T-helper 1 cell treated with Interleukin-12 subunit alpha and Interleukin-12 subunit beta and Interleukin-4 antibody, amounts not matched to agents 30 ng/mL and 1 ng/mL, for 36 hours (primary cell): ENCODE data around the gene PADI3. TPM values are rescaled to one million over a fixed set of nuclear protein-coding genes. Genes with fewer than 3 reads are reported as not detected.
"Not testable (repeated sequence)": the region's sequence is repeated elsewhere in the genome, so short reads cannot be mapped to it uniquely, and the experiment has no call there.

Experiments
- intact Hi-C: fragments of 100-400 bp; cut with micrococcal nuclease; formaldehyde crosslinking; loops from one replicate; pipeline ENCODE4 v1.15.1; 2024
- total RNA-seq: library from RNA; stranded (reverse); gene quantifications from 2 replicates; pipeline ENCODE4 v1.2.3, GENCODE V29; 2022

Gene PADI3
- total RNA-seq, 1 donor from 2014 or later = not detected

DNA sequence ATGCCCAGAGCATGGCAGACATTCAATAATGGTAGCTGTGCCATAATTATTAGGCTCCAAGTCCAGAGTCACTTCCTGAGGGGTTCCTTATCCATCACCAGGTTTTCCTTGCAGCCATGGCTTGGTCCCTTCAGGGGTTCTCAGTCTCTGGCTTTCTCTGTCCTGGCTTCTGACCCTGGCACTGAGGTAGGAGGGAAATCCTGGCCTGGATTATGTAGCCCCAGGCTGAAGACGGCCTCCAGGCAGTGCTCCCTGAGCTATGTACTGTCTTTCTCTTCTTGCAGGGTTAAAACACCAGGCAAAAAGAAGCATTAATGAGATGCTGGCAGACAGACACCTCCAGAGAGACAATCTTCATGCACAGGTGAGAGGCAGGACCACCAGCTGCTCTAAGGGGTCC, 9.5 kb upstream of the PADI3 start:
- intact Hi-C loops = no loop called here

DNA sequence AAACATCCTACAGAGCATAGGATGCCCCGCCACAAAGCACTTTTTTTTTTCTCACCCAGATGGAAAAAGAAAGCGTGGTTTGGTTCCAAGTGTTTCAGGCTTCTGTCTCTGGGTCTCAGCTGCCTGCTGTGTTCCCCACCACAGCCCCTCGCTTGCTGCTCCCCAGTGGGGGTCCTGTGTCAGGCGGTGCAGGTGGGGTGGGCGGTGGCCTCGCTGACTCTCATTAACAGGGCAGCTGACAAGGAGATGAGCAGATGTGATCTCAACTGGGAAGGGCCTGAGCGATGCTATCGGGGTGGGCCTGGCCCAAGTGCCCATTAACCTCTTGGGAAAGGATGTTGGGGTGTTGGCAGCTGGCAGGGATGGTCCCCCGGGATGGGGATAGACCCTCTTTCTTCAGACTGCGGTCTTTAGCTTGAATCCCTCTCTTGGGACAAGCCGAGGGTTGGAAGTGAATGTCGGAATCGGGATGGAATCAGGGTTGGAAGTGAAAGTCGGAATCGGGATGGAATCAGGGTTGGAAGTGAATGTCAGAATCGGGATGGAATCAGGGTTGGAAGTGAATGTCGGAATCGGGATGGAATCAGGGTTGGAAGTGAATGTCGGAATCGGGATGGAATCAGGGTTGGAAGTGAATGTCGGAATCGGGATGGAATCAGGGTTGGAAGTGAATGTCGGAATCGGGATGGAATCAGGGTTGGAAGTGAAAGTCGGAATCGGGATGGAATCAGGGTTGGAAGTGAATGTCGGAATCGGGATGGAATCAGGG, 7.7 kb upstream of the PADI3 start:
- intact Hi-C loops = not testable (repeated sequence)

DNA sequence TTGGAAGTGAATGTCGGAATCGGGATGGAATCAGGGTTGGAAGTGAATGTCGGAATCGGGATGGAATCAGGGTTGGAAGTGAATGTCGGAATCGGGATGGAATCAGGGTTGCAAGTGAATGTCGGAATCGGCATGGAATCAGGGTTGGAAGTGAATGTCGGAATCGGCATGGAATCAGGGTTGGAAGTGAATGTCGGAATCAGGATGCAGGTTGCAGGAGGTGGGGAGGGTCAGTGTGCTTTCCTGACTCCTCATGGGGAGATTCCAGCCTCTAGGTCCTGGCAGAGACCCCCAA, 7.2 kb upstream of the PADI3 start:
- intact Hi-C loops = not testable (repeated sequence)

DNA sequence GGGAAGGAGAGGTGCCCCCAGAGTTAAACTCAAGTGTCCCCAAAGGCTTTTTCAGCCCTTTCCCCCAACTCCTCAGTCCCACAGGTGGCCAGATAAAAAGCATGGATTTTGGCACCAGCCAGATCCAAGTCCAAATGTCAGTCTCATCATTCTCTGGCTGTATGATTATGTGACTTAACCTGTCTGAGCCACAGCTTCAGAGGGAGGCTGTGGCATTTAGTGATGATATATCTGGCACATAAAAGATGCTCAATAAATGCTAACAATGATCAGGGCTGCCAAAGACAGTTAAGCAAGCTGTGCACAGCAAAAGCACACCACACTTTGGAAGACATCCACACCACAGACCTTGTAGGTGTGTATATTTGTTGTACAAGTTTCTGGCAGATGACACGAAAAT, 5.6 kb upstream of the PADI3 start:
- intact Hi-C loops = no loop called here

DNA sequence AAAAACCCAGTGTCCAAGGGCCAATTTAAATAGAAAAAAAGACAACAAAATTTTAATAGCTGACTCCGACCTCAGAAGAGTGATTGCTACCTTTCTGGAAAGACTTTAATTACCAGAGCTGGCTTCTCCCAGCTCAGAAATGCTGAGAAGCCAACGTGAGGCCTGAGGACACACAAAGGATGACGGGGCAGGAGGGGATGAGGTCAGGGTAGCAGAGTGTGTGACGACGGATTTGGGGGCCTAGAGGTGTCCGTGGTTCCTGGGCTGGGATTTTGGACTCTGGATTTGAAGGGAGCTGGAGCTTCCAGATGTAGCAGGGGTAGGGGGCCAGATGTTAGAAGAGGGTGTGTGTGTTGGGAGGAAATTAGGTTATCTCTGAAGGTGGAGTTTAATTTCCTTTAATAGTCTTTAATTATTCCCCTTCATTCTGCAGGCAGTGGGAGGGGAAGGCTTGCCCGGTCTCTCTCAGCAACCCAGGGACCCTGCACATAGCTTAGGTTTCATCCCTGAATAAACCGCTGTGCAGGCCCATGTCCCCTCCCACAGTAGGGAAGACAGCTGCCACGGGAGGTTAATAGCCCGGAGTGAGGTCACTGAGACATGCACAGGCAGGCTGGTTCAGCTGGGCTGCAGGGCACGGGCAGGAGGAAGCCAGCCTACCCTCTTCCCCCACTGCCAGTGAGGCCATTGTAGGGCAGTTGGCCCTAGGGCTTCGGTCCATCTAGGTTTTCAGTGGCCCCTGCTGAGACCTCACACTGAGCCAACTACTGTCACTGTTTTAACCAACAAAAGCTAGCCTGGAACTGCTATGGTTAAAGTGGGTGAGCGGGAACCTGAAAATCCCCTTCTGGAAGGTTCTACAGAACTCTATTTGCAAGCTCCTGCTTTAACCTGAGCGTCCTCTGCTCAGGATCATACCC, 3.8 kb upstream of the PADI3 start:
- intact Hi-C loops = no loop called here

DNA sequence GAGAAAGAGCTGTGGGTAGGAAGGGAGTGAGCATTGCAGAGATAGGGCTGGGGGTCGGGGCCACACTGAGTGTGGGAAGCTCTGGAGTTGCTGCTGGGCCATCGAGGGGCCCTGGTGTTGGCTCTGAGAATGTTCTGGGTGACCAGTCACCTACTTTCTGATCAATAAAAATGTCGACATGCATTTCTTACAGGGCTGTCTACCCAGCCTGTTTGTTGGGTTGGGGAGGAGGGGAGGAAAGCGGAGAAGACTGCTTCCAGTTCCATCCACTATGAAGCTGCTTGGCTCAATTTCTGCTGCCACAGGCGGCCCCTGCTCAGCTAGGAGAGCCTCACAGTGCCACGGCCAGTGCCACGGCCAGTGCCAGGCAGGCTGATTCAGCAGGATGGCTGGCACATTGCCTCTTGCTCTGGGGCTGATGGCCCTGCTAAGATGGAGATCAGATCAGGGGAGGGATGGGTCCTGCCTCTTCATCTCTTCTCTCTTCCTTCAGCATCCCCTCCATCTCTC, 3.0 kb upstream of the PADI3 start:
- intact Hi-C loops = no loop called here

DNA sequence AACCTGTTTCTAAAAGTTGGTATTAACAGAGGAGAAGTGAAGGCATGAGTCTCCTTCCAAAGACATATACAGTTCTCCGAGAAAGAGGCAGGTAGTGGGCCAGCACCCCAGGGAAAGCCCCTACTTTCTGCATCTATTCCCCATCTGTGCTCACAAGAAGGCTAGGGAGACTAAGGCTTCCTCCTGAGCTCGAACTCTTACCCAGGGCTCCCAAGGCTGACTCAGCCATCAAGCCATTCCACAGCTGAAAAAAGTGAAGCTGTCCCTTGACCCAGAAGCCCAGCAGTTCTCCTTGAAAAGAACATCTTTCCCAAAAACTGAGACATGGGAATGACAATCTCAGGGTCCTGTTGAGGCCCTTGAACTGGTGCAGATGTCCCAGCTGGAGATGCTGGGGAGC, 1.9 kb upstream of the PADI3 start:
- intact Hi-C loops = no loop called here

DNA sequence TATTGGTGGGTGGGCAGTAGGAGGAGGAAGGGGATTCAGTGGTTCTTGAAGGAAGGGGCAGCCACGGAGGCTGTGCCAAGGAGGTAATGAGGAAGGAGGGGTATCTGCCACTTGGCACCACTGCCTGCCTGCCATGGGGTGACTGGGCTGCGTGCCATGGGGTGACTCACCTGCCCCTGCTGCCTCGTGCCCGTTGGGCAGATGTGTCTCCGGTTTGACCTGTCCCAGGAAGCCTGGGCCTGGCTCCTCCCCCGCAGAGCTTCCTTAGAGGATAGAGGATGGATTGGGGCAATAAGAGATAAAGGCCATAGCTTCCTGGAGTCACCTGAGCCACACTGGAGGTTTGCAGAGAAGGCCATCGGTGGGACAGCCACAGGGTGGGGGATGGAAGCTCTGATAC, 1.7 kb downstream of the PADI3 start:
- intact Hi-C loops = no loop called here

DNA sequence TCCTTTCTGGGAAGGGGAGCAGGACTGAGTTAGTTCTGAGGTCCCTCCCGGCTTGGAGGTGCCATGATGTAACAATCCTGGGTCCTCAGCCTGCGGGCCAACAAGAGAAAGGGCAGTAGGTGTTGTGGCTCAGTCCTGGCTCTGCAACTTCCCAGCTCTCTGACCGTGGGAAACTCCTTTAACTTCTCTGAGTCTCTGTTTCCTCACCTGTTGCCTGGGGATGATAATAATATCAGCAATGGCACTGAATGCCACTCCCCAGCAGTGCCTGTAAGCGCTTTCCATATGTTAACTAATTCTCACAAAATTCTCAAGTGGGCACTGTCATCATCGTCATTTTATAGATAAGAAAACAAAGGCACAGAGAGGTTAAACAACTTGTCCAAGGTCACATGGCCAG, 2.3 kb downstream of the PADI3 start:
- intact Hi-C loops = no loop called here

DNA sequence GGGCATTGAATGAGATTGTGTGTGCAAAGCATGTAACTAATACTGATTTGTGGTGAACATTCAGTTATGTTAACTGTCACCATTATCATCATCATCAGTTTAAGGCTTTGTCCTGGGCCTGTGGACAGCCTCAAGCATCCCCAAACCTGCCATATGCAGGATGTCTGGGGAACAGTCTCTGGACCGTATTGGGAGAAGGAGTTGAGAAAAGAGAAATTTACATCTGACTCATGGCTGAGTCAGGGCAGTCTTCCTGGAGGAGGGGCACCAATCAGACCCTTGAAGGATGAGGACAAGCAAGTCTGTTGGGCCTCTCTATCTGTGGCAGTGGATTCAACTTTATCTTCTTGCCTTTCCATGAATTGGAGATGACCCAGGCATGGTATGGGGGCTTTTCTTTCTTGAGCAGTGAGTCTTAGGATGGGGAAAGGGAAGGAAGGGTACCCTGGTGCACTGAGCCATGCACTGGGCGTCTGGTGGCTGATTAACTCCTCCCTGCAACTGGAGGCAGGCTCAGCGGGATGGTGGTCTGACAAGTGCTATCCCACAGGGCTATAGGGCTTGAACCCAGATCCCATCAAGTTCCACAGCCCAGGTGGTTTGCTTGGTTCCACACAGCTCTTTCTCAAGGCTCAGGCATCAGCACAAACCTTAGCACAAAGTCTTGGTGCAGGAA, 2.9 kb downstream of the PADI3 start:
- intact Hi-C loops = no loop called here

DNA sequence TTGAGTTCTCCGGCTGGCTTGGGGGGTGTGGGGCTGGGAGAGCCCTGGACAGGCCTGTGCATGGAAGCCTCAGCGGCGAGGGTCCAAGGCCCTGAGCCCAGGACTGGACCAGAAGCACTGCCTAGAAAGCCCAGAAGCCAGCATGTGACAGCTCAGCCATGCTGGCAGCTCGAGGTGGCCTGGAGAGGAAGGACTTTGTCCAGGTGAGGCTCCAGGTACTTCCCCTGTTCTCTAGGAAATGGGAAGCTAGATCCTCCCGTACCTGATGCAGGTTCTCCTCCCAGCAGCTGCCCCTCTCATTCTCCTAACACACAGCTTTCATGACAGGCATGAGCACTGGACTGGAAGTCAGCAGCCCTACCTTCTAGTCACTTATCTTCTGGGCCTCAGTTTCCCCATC, 6.4 kb downstream of the PADI3 start:
- intact Hi-C loops = no loop called here

DNA sequence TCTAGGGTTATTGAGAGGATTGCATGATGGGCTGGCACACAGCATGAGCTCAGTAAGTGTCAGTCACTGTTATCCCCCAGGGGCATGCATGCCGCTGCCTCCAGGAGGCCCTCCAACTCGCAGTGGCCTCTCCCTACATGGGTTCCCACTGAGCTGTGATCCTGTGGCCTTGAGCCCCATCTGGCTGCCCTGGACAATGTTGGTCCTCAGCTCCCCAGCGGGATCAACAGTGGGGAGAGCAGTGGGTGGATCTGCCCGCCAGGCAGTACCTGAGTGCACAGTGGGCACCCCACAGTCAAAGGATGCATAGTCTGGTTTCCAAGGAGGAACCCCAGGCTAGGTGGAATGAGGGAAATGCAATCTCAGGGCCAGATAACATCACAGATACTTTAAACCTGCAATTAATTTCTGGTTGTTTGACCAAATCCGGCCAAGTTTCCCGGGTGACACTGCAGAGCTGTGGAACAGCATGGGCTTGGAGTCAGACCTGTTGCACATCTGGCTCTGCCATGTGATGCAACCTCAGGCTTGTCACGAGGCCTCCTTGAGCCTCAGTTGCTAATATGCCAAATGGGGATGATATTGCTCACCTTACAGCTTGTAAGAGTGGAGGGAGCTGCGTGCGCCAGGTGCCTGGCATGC, 9.3 kb downstream of the PADI3 start:
- intact Hi-C loops = no loop called here

DNA sequence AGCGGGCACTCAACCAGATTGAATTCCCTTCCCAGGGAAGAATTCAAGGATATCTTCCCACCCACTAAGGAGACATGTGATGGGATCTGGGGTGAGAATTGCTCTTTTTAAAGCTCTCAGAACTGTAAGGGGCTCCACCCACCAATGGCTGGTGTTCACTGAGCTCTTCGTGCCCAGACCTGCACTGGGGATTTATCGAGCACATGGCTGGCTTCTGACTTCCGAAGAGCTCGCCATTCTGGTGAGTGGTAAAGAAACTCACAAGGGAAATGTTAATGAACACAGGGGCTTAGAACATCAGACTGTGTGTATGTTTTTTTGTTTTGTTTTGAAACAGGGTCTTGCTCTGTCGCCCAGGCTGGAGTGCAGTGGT, 9.8 kb downstream of the PADI3 start:
- intact Hi-C loops = no loop called here

DNA sequence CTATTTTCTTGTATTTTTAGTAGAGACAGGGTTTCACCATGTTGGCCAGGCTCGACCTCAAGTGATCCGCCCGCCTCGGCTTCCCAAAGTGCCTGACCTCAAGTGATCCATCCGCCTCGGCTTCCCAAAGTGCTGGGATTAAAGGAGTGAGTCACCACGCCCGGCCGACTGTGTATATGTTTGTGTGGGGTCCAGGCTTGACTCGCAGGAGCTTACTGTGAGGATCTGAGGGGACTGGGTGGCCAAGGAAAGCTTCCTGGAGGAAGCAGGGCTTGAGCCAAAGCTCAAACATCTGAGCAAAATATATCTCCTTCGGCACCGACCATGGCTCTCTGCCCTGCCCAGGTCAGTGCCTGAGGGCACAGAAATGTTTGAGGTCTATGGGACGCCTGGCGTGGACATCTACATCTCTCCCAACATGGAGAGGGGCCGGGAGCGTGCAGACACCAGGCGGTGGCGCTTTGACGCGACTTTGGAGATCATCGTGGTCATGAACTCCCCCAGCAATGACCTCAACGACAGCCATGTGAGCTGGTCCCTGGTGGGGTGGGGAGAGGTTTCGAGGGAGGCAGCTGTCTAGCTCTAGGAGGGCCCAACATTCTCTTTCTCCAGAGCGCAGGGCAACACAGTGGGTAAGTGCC, 10.5 kb downstream of the PADI3 start:
- intact Hi-C loops = no loop called here

DNA sequence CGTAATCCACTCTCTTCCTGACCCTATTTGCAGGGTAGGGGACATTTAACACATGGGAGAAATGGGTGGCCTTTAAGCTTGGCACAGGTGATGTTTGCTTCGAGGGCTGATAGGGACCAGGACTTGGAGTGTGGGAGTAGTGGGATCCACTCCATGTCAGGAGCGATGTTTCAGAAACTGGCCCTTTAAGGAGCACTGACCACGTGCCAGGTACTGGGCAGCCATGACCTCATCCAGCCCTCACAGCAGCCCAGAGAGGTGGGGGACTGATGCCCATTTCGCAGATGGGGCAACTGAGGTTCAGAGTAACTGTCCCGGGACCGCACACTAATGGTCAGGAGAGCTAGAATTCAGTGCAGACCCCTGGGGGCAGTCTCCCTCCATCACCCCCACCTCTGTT, 11.4 kb downstream of the PADI3 start:
- intact Hi-C loops = no loop called here

DNA sequence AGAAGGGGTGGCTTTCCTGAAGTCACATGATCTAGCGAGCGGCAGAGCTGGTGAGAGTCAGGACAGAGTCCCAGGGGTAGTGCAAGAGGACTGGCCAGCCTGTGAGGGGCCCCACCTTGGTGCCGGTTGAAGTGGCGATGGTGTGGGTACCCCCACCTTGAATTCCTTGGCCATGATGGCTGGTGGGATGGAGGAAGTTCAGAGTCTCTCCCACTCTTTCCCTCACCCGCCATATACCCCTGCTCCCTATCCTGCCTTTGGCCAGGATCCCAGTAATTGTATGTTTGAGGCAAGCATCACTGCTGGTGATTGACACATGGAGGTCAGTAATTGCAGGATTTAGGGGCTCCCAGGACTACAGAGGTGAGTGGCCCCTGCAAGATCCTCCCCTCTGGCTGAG, 11.8 kb downstream of the PADI3 start:
- intact Hi-C loops = no loop called here

DNA sequence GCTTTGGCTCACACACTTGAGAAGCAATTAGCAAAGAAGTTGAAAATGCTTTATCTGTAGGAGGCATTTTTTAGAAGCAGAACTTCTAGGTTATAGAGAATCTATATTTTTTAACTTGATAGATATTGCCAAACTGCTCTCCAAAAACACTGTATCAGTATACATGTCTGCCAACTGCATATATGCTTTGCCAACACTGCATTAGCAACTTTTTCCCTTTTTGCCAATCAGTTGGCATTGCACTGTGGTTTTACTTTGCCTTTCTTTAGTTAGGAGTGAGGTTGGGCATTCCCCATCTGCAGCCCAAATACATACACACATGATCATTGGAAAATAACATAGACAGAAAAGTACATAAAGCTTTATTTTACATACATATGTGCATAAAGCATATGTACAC, 15.0 kb downstream of the PADI3 start:
- intact Hi-C loops = no loop called here

DNA sequence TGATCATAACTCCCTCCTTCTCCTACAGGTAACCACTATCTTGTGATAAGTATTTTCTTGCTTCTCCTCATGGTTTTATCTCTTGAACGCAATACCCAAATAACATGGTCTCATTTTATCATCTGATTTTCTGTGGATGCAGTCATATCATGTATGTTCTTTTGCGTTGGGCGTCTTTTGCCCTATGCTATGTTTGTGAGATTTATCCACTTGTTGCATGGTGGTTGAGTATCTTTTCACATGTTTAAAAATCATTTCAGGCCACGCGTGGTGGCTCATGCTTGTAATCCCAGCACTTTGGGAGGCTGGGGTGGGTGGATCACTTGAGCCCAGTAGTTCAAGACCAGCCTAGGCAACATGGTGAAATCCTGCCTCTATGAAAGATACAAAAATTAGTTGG, 15.6 kb downstream of the PADI3 start:
- intact Hi-C loops = no loop called here

DNA sequence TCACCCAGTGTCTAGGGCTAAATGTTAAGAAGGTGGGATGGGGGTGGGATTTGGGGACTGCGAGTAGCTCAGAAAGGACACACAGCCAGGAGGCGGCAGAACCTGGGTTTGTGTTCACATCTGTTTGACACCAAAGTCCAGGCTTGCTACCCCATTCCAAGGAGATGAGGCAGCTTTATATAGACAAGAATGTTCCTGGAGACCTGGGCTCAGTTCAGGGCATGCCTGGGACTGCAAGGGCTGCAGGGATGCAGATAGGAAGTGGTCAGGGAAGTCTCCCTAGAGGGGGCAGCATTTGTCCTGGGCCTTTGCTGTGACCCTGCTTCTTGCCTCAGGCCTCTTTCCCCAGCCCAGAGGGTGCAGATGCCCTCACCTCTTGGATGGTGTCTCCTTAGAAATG, 16.3 kb downstream of the PADI3 start:
- intact Hi-C loops = no loop called here

DNA sequence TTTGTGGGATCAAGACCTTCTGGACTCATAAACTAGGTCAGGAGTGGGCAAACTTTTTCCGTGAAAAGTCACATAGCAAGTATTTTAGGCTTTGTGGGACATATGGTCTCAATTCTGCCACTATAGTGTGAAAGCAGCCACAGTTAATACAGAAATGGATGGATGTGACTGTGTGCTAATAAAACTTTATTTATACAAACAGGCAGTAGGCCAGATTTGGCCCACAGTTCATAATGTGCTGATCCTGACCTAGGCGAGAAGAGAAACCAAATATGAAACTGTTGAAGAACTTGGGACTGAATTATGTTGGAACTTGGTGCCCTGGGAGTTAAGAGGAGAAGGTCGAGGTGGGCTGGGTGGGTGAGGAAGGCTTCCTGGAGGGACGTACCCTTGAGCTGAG, 17.1 kb downstream of the PADI3 start:
- intact Hi-C loops = no loop called here
